ENCODE results near the gene ZNF571. TPM values are rescaled to one million over a fixed set of nuclear protein-coding genes. Genes with fewer than 3 reads are reported as not detected.

ZNF571 gene
- total RNA-seq, 1 donor from 2014 or later = 5.9 TPM

GRCh38 chr19:37583340-37583739, 11.3 kb downstream of the ZNF571 start:
- H3K27me3 Mint-ChIP-seq (ENCODE audit: unreplicated experiment) = no peaks in the 10 kb centered on the region
- peaks cover 48% of the 10 kb centered on the region for H3K36me3 Mint-ChIP-seq (ENCODE audit: unreplicated experiment)
- TF ChIP-seq CTCF (IDR thresholded peaks at IDR 0.05) = no peak
- no peak overlapping the region for H3K27ac Mint-ChIP-seq (ENCODE audit: unreplicated experiment)
- no peak for DNase-seq (ENCODE audit: extremely low spot score, unreplicated experiment)
- peaks cover 44% of the 10 kb centered on the region for H3K9me3 Mint-ChIP-seq (ENCODE audit: unreplicated experiment)
- no peaks in the 10 kb centered on the region for H3K4me1 Mint-ChIP-seq (ENCODE audit: unreplicated experiment)
- H3K4me3 Mint-ChIP-seq (ENCODE audit: unreplicated experiment) = no peak overlapping the region

GRCh38 chr19:37572203-37572602, 22.4 kb downstream of the ZNF571 start:
- no peak overlapping the region for H3K27ac Mint-ChIP-seq (ENCODE audit: unreplicated experiment)
- no peak overlapping the region for H3K4me3 Mint-ChIP-seq (ENCODE audit: unreplicated experiment)
- peaks cover 63% of the 10 kb centered on the region for H3K36me3 Mint-ChIP-seq (ENCODE audit: unreplicated experiment)
- H3K27me3 Mint-ChIP-seq (ENCODE audit: unreplicated experiment) = no peaks in the 10 kb centered on the region
- TF ChIP-seq CTCF (IDR thresholded peaks at IDR 0.05) = no peak
- H3K4me1 Mint-ChIP-seq (ENCODE audit: unreplicated experiment) = no peaks in the 10 kb centered on the region
- peaks cover 51% of the 10 kb centered on the region for H3K9me3 Mint-ChIP-seq (ENCODE audit: unreplicated experiment)
- no peak for DNase-seq (ENCODE audit: extremely low spot score, unreplicated experiment)

- Mint-ChIP-seq H3K4me3 (ENCODE audit: unreplicated experiment) (no peak overlapping the region), H3K27me3 (ENCODE audit: unreplicated experiment) (no peaks in the 10 kb centered on the region), H3K36me3 (ENCODE audit: unreplicated experiment) (peaks cover 79% of the 10 kb centered on the region), H3K9me3 (ENCODE audit: unreplicated experiment) (peaks cover 65% of the 10 kb centered on the region), H3K27ac (ENCODE audit: unreplicated experiment) (no peak overlapping the region), H3K4me1 (ENCODE audit: unreplicated experiment) (no peaks in the 10 kb centered on the region)
- TF ChIP-seq CTCF (IDR thresholded peaks at IDR 0.05) = no peak
- DNase-seq (ENCODE audit: extremely low spot score, unreplicated experiment) = no peak
Observed at GRCh38 chr19:37565370-37565669, 29.3 kb downstream of the ZNF571 start.

- Mint-ChIP-seq H3K9me3 (ENCODE audit: unreplicated experiment) (peaks cover 60% of the 10 kb centered on the region), H3K27ac (ENCODE audit: unreplicated experiment) (no peak overlapping the region), H3K4me1 (ENCODE audit: unreplicated experiment) (no peaks in the 10 kb centered on the region), H3K27me3 (ENCODE audit: unreplicated experiment) (no peaks in the 10 kb centered on the region), H3K36me3 (ENCODE audit: unreplicated experiment) (peaks cover 74% of the 10 kb centered on the region), H3K4me3 (ENCODE audit: unreplicated experiment) (no peak overlapping the region)
- no peak for DNase-seq (ENCODE audit: extremely low spot score, unreplicated experiment)
- TF ChIP-seq CTCF (IDR thresholded peaks at IDR 0.05) = no peak
Observed at GRCh38 chr19:37564624-37565369, 29.8 kb downstream of the ZNF571 start.

GRCh38 chr19:37563518-37563917, 31.1 kb downstream of the ZNF571 start:
- Mint-ChIP-seq H3K36me3 (ENCODE audit: unreplicated experiment) (peaks cover 71% of the 10 kb centered on the region), H3K4me1 (ENCODE audit: unreplicated experiment) (no peaks in the 10 kb centered on the region), H3K27ac (ENCODE audit: unreplicated experiment) (no peak overlapping the region), H3K9me3 (ENCODE audit: unreplicated experiment) (peaks cover 55% of the 10 kb centered on the region), H3K4me3 (ENCODE audit: unreplicated experiment) (no peak overlapping the region), H3K27me3 (ENCODE audit: unreplicated experiment) (no peaks in the 10 kb centered on the region)
- DNase-seq (ENCODE audit: extremely low spot score, unreplicated experiment) = no peak
- no peak for TF ChIP-seq CTCF (IDR thresholded peaks at IDR 0.05)

All from osteocyte (in vitro differentiated cells).